Lower leg skin (tissue), 3 donors: ENCODE data around the gene AKT2.

ENCODE experiments used
- CTCF ChIP-seq, 3 donors: fragments of 450-650 bp; IDR thresholded peaks; one replicate each; pipeline ENCODE4 v1.5.1; 2016; ENCODE audit warnings: antibody characterized with exemption in 3 of 3, mild to moderate bottlenecking in 3 of 3, moderate library complexity in 2 of 3
- POLR2A ChIP-seq, 2 donors: fragments of 450-650 bp; IDR thresholded peaks; one replicate each; pipeline ENCODE4 v1.6.1; 2016 to 2017; ENCODE audit warnings: antibody characterized with exemption in 2 of 2, mild to moderate bottlenecking in 1 of 2, moderate library complexity in 1 of 2

GRCh38 chr19:40272261-40272660 is 12.9 kb downstream of the AKT2 start:
- TF ChIP-seq CTCF (IDR thresholded peaks at IDR 0.05) (no peak), POLR2A (IDR thresholded peaks at IDR 0.05) (no peak)
